GM19238 (cell line): ENCODE data around the gene CCDC92.
A peak's percentile ranks its signal among the peaks of the same experiment; 100 is the strongest.

ENCODE experiments used
- DNase-seq: peaks from one replicate; pipeline ENCODE4 v3.0.0; 2011; ENCODE audit warnings: low spot score; ENCODE audit not compliant: insufficient read length

The CCDC92 gene

DNA sequence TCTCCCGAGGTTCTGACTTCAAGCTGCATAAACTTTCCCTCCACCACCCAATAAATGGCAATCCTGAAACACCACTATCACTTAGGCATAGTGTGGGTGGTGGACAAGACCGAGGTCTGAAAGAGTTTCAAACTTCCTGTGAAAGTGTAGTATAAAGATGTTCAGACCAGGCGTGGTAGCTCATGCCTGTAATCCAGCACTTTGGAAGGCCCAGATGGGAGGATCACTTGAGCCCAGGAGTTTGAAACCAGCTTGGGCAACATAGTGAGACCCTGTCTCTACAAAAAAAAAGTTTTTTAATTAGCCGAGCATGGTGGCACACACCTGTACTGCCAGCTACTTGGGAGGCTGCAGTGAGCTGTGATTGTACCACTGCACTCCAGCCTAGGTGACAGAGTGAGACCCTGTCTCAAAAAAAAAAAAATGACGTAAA is 61.9 kb downstream of the CCDC92 start:
- no peak for DNase-seq

DNA sequence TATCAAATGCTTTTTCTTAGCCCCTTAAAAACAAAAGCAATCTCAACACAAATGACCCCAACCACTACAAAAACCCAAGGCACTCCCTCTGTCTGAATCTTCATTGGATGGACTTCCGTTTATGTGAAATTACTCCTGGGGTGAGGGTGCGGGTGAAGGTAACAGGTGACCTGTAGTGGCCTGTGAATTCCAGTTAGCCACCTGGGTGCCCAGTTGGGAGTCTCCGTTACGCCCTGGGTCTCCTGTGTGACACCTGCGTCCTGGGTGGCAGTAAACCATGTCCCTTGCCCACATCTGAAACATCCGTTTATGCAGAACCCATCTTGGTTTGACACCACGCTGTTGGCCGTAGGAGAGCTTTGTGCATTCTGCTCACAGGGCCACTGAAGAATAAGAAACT is 62.6 kb downstream of the CCDC92 start:
- no peak for DNase-seq

DNA sequence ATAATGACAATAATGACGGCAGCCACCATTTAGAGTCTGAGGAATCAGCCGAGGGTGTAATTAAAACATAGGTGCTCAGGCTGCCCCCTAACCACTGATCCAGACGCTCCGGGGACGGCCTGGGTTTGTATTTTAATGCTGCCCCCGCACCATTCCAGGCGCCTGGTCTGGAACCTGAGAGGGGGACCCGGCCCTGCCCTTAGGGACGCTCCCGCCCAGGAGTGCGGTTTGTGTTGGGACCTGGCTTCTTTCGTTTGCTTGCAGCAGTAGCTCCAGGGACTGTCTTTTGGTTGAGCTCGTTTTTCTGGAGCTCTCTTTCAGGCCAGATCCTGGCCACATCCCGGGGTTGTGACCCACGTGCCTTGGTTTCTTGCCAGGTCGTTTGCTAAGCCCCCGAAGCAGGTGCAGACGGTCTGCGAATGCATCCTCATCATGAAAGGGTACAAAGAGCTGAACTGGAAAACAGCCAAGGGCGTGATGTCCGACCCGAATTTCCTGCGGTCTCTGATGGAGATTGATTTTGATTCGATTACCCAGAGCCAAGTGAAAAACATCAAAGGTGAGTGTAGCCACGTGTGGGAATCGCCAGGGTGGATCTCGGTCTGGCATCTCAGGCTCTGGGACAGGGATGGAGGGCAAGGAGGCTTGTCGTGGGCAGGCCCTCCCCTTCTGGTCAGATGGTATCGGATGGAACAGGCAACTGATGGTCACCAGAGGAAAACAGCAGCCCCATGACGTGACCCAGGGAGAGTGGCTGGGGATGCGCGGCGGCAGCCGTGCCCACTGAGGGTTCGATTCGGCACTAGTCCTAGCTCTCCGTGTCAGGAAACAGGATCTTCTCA is 63.5 kb downstream of the CCDC92 start:
- no peak for DNase-seq

DNA sequence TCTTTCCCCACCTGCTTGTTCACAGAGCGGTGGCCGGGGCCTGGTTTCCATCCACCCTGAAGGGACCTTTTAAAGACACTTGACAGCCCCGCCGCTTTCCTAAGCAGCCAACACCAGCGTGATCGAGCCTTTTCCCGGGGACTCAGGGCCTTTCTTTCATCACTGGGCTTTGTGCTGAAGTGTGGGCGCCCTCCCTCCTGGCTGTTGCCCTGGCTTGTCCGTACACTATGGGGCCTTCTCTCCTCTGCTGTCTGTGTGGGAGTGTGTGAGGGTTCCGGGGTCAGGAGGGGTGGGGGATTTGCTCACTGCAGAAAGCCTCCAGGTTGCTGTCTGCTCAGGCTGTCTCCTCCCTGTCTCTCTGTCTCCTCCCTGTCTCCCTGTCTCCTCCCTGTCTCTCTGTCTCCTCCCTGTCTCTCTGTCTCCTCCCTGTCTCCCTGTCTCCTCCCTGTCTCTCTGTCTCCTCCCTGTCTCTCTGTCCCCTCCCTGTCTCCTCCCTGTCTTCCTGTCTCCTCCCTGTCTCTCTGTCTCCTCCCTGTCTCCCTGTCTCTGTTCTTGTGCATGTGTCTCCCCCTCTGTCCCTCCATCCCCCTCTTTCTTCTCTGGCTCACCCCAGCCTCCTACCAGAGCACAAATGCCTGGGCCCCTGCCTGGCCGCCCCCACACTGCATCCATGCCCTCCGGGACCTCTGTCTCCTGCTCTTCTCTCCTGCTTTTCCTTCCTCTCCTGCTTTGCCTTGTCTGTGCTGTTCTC is 64.7 kb downstream of the CCDC92 start:
- no peak for DNase-seq

DNA sequence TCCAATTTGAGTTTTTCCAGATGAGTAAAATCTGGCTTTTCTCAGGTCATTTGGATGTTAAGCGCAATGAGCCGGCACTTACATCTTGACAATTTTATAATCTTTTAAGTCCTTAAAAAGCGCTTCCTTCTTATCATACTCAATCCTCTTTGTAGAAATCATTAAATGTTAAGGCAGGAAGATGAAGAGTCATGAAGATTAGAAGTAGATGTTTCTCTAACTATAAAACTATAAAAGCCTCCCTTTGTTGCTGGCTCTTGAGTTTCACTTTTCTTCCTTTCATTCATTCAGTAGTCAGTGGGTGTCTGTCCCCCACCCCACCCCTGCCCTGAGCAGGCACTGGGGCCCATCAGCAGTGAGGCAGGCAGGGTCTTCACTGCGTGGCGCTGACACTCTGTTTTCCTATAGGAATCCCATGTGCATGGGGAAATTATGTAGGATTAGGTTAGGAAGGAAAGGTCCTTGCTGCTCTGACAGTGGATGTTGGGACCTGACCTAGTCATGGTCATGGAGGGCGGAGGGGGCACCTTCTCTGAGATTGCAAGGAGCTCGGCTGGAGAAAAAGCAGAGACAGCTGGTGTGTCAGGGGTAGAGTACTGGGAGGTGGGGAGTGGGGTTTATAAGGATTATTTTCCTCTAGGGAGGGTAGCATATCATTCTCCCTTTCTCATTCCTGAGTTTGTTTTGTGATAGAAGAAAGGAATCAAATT is 65.8 kb downstream of the CCDC92 start:
- DNase-seq: no peak

DNA sequence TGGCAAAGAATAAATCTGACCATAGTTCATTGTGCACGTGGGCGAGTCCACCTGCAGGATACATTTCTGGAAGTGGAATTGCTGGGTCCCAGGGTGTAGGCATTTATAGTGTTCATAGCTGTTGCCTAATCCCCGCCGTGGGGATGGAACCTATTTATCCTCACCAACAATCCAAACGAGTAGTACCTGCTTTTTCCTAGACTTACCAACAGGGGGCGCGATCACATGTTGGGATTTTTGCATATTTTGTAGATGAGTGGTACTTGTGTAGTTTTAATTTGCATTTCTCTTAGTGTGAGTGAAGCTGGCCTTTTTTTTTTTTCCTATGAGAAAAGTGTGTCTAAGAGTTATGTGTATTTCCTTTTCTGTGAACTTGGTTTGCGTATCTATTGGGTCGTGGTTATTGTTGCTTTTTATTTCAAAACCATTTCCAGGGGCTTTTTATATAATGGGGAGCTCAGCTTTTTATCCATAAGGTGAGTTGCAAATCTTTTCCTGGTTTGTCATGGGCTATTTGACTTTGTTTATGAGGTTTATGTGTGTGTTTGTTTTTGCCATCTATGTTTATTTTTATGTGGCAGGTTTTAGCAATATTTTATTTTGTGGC is 67.2 kb downstream of the CCDC92 start:
- peak; percentile 49 for DNase-seq

DNA sequence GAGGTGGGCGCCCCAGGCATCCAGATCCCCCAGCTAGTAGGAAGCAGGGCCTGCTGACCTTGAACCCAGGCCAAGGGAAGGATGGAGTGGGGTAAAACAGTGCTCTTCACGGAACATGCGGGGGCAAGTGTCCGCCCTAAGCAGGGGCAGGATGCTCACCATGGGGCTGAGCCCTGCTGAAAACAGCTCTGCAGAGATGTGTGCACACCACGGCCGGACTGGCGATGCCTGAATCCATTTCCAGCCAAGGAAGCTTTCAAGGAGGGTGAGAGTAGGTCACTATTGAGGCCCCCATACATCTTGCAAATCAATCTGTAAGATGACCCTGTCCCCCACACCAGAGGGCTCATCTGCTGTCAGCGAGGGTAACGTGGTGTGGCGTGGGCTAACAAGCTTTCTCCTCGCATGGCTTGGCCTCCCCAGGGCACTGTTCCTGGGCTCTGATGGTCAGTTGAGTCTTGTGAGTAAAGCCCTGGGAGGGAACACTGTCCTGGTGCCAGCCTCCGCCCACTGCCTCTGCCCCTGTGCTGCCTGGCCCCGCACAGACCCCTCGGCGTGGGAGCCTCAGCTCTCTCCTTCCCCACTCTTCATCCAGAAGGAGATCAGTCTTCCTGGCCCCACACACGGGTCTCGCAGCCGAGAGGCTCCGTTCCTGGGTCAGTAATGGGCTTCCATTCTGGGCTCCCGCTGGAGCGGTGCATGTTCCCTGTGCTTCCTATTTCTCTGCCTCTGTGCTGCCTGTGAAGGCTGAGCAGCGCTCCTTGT is 69.1 kb downstream of the CCDC92 start:
- no peak for DNase-seq

DNA sequence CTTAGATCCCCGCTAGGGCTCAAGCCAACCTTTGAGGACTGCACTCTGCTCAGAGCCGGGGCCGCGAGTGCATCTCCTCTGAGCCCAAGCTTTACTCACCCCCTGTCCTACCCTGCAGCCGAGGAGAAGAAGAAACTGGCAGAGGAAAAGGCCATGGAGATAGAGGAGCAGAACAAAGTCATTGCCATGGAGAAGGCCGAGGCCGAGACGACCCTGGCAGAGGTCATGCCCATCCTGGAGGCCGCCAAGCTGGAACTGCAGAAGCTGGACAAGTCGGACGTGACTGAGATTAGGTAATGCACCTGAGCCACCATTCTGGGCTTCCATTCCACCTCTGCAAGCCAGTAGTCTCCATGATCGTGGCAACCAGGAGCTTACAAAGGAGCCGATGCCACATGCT is 69.8 kb downstream of the CCDC92 start:
- no peak for DNase-seq

DNA sequence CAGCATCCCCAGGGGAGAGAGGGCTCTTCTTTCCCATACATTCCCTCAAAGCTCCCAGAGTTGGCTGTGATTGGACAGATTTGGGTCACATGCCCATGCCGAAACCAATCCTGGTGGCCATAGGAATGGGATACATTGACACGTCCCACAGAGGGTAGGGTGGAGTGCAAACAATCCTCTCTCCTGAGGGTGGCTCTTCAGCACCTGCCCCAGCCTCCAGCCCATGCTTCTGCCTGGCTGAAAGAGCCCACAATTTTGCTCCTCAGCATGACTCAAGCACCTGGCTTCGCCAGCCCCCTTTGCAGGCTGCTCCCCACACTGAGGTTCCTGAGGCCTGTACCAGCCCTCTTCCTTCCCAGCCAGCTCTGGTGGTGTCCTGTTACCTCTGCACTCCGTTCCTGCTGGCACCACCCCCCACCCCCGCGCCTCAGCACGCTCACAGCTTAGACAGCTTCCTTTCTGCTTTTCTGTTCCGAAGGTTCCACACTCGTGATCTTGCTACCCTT is 71.7 kb downstream of the CCDC92 start:
- no peak for DNase-seq

DNA sequence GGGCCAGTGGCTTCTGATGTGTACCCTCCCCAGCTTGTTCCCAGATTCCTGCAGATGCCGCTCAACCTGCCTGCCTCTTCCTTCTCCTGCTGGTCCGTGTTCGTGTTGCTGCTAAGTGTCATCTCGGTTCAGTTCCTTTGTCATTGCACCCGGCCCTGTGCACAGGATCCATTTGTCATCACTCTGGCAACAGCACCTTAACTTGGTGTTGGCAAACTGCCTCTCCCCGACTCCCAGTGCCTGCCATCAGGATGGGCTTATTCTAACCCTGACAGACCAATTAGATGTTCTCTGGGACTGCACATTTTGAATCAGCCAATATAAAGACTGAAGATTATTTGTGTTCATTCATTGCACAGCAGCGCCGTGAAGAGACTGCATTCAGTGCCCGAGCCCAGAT is 73.3 kb downstream of the CCDC92 start:
- DNase-seq: no peak

DNA sequence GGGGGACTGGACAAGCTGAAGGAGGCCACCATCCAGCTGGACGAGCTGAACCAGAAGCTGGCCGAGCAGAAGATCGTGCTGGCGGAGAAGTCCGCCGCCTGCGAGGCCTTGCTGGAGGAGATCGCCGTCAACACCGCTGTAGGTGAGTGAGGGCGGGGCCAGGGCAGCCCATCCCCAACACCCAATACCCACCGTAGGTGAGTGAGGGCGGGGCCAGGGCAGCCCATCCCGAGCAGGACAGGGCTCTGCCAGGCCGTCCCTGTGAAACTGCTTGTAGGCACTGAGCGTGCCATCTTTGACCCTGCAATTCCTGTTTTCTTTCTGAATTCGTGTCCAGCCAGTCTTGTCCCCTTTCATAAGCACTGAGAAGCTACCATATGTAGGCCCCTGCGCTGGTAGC is 74.0 kb downstream of the CCDC92 start:
- DNase-seq: no peak

DNA sequence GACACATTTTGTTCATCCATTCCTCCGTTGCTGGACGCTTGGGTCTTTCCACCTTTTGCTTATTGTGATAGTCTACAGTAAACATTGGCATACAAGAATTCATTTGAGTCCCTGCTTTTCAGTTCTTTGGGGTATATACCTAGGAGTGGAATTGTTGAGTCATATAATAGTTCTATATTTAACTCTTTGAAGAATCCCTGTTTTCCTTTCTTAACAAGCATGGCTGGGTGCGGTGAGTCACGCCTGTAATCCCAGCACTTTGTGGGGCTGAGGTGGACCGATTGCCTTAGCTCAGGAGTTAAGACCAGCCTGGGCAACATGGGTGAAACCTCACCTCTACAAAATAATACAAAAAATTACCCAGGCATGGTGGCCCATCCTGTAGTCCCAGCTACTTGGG is 75.4 kb downstream of the CCDC92 start:
- DNase-seq: no peak

DNA sequence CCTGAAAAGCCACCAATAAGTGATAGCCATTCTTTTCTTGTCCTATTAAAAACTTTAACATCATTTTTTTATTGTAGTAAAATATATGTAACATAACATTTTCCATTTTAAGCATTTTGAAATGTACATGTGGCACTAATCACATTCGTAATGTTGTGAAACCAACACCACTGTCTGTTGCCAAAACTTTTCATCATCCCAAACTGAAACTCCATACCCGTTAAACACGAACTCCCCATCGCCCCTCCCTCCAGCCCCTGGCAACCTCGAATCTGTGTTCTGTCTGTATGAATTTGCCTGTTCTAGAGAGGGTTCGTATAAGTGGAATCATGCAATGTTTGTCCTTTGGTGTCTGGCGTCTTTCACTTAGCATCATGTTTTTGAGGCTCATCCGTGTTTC is 75.9 kb downstream of the CCDC92 start:
- DNase-seq: no peak

DNA sequence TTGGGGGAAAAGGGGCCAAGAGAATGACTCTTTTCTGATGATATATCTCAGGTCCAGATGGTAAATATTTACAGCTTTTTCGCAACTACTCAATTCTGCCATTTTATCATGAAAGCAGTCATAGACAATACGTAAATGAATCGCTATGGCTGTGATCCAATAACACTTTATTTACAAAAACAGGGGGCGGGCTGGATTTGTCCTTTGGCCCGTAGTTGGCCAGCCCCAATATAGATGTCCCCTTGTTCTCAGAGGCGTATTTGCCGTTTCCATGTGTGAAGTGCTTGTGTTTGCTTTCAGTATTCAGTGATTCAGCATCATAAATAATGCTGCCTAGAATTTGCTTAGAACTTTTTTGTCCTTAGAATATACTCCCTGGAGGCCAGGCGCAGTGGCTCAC is 77.2 kb downstream of the CCDC92 start:
- no peak for DNase-seq

DNA sequence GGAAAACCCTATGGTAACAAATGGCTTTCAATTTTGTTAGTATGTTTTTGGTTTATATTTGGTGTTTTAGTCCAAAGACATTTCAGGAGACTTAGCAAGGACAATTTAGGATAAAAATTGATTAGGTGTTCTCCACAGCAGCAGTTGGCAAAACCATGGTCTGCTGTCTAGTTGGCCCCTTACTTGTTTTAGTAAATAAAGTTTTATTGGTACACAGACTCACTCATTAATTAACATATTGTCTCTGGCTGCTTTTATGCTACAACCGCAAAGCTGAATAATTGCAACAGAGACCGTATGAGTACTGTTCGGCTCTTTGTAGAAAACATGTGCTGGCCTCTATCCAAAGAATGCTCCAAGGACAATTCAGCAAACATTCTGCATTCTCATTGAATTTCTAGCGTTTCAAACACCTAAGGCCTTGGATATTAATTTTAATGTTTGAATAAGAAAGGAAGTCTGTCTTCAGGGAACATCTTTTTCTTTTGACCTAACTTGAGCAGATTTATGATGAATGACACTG is 77.7 kb downstream of the CCDC92 start:
- DNase-seq: no peak

DNA sequence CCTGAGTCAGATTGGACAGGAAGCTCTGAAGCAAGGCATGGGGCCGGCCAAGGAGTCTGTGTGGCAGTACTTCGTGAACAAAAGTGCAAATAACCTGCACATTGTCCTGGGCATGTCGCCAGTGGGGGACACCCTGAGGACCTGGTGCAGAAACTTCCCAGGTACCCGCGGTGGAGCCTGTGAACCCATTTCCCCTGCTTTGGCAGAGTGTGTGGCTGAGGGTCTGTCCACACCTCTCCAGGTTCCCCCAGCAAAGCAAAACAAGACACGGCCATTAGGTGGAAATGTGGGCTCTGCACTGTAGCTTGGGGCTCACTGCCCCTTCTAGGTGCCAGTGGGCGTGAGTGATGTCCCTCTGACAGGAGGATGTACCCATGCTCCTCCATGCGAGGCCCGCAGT is 79.4 kb downstream of the CCDC92 start:
- no peak for DNase-seq

DNA sequence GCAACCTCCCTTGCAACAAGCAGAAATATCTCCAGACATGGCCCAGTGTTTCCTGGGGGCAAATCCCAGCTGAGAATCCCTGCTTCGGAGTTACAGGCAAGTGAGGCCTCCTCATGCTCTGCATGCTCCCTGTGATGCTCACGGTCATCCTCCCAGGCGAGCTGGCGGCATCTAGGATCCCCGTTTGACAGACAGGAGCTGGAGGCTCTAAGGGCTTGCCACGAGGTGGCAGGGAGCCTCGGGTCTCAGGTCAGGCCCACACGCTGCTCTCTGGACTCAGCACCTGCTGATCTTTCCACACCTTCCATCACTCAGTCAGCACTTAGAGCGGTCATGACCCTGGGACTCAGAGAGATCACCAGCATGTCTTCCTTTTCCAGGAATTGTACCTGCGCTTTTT is 79.8 kb downstream of the CCDC92 start:
- no peak for DNase-seq

DNA sequence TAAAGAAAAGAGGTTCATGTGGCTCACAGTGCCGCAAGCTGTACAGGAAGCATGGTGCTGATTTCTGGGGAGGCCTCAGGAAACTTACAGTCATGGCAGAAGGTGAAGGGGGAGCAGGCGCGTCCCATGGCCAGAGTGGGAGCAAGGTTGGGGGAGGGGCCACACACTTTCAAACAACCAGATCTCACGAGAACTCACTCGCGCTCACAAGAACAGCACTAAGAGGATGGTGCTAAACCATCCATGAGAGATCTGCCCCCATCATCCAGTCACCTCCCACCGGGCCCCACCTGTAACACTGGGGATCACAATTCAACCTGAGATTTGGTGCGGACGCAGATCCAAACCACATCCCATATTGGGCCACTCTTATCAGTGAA is 80.5 kb downstream of the CCDC92 start:
- no peak for DNase-seq

DNA sequence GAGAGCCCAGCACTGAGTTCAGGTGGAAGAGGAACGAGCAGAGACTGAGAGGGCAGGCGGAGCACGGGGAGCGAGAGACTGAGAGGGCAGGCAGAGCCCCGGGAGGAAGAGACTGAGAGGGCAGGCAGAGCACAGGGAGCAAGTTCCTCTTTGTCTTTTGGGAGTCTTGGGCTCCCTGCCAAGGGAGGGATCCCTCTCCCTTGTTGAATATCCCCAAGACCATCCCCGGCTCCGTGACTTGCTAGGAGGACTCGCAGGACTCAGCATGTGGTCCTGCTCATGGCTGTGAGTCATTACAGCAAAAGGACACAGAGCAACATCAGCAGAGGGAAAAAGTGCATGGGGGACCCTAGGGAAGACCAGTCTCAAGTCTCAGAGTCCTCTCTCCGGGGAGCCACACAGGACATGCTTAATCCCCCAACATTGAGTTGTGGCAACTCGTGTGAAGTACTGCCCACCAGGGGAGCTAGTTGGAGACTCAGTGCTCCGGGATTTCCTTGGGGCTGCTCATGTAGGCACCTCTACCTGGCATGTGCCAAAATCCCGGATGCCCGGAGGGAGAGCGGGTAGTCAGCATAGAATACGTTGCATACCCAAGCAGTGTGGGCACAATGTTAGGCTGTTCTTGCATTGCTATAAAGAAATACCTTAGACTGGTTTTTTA is 81.0 kb downstream of the CCDC92 start:
- no peak for DNase-seq

DNA sequence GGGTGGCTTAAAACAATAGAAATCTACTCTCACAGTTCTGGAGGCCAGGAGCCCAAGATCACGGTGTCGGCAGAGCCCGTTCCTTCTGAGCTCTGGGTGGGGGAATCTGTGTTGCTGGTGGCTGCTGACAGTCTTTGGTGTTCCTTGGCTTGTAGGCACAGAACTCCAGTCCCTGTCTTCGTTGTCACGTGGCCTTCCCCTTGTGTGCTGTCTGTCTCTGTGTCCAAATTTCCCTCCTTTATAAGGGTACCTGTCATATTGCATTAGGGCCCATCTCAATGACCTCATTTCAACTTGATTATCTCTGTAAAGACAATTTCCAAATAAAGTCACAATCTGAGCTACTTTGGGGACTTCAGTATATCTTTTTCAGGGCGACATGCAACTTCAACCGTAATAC is 81.6 kb downstream of the CCDC92 start:
- DNase-seq: no peak
